ENCODE data around the gene TBXAS1. TPM values are rescaled to one million over a fixed set of nuclear protein-coding genes. Genes with fewer than 3 reads are reported as not detected.

Gene TBXAS1
- total RNA-seq, 1 donor from 2014 or later, result not detected

DNA sequence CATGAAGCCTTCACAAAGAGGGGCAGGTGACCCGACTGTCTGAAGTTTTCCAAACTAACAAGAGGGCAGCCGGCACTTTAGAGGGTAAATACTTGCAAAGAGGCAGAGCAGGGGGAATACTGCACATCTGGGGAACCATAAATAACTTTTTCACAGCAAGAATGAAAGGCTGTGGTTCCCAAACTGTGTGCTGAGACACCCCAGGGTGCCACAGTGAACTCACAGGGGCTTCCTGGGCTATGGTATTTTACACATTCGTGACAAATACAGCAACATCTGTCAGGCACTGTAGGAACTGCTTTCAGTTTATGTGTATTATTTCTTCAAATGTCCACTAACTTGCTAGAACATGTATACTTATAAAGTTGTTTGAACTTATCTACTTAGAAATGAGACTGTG, 67.2 kb downstream of the TBXAS1 start:
- TF ChIP-seq, protein P1, sequence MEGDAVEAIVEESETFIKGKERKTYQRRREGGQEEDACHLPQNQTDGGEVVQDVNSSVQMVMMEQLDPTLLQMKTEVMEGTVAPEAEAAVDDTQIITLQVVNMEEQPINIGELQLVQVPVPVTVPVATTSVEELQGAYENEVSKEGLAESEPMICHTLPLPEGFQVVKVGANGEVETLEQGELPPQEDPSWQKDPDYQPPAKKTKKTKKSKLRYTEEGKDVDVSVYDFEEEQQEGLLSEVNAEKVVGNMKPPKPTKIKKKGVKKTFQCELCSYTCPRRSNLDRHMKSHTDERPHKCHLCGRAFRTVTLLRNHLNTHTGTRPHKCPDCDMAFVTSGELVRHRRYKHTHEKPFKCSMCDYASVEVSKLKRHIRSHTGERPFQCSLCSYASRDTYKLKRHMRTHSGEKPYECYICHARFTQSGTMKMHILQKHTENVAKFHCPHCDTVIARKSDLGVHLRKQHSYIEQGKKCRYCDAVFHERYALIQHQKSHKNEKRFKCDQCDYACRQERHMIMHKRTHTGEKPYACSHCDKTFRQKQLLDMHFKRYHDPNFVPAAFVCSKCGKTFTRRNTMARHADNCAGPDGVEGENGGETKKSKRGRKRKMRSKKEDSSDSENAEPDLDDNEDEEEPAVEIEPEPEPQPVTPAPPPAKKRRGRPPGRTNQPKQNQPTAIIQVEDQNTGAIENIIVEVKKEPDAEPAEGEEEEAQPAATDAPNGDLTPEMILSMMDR (IDR thresholded peaks at IDR 0.05; ENCODE audit: partially characterized antibody, unreplicated experiment), result no peak
- H3K27me3 Mint-ChIP-seq (ENCODE audit: unreplicated experiment), result no peaks in the 10 kb centered on the region
- no peaks in the 10 kb centered on the region for H3K4me1 Mint-ChIP-seq (ENCODE audit: low read depth, unreplicated experiment)
- H3K27ac Mint-ChIP-seq (ENCODE audit: unreplicated experiment), result no peak overlapping the region
- peaks cover 8% of the 10 kb centered on the region for H3K36me3 Mint-ChIP-seq (ENCODE audit: unreplicated experiment)
- H3K9me3 Mint-ChIP-seq (ENCODE audit: unreplicated experiment), result peaks cover 1% of the 10 kb centered on the region
- H3K4me3 Mint-ChIP-seq (ENCODE audit: unreplicated experiment), result no peak overlapping the region
- DNase-seq, result no peak

DNA sequence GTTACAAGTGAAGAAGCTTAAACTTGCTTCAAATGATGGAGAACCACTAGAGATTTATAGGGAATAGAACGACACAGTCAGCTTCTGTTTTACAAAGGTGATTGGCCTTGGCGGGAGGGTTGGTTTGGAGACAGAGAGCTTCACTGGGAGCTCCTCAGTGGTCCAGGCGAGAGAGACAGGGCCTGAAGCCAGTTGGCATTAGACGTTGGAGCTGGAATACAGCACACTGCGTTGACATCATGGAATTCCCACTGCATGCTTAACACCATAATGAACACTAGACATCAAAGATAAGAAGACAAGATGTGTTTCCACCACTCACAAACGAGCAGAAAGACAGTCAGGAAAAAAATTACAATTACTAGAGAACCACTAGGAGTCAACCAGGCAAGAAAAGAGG, 67.8 kb downstream of the TBXAS1 start:
- Mint-ChIP-seq H3K27ac (ENCODE audit: unreplicated experiment) (no peak overlapping the region), H3K4me1 (ENCODE audit: low read depth, unreplicated experiment) (no peaks in the 10 kb centered on the region), H3K27me3 (ENCODE audit: unreplicated experiment) (no peaks in the 10 kb centered on the region), H3K9me3 (ENCODE audit: unreplicated experiment) (peaks cover 1% of the 10 kb centered on the region), H3K36me3 (ENCODE audit: unreplicated experiment) (peaks cover 8% of the 10 kb centered on the region), H3K4me3 (ENCODE audit: unreplicated experiment) (no peak overlapping the region)
- no peak for DNase-seq
- TF ChIP-seq, protein P1 (IDR thresholded peaks at IDR 0.05; ENCODE audit: partially characterized antibody, unreplicated experiment), result no peak

DNA sequence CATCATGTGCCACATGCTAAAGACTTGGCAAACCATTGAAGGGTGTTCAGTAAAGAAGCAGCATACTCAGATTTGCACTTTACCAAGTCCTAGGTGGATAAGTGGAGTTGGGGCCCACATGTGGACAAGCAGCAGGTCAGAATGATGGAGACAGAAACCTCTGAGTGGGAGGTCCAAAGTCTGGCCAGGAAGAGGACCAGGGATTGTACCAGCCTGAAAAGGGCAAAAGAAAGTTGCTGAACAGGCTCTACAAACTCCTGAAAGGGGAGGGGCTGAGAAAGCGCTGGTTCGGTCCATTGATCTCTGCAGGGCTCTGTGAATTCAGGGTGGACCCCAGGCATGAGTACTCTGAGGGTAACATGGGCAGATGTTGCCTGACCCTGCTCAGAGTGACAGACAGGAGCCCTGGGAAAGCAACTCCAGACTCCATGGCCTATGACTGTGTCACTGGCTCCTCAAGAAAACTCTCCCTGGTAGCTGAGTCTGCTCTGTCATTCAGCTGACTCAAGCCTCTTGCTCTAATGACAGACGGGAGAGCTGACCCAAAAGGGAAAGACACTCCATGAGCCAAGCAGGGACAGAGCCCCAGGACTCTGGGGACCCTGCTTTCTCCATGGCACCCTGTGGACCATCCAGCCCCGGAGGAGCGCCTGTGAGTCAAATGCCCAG, 68.5 kb downstream of the TBXAS1 start:
- peaks cover 11% of the 10 kb centered on the region for H3K36me3 Mint-ChIP-seq (ENCODE audit: unreplicated experiment)
- H3K27me3 Mint-ChIP-seq (ENCODE audit: unreplicated experiment), result no peaks in the 10 kb centered on the region
- H3K4me1 Mint-ChIP-seq (ENCODE audit: low read depth, unreplicated experiment), result no peaks in the 10 kb centered on the region
- no peak overlapping the region for H3K27ac Mint-ChIP-seq (ENCODE audit: unreplicated experiment)
- peaks cover 1% of the 10 kb centered on the region for H3K9me3 Mint-ChIP-seq (ENCODE audit: unreplicated experiment)
- no peak overlapping the region for H3K4me3 Mint-ChIP-seq (ENCODE audit: unreplicated experiment)
- TF ChIP-seq, protein P1 (IDR thresholded peaks at IDR 0.05; ENCODE audit: partially characterized antibody, unreplicated experiment), result no peak
- no peak for DNase-seq

DNA sequence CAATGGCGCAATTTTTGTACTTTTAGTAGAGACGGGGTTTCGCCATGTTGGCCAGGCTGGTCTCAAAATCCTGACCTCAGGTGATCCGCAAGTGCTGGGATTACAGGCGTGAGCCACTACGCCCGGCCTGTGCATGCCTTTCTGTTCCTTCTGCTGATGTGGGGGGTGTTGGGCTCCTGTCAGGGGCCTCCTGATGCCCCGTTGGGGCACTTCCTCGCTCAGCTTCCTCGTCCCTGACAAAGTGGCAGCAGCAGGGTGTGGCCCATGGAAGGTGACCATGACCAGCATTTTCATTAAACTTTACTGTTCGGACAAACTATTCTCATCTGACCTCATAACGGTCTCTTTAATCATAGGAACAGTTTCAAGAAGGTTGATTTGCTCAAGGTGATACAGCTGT, 69.4 kb downstream of the TBXAS1 start:
- TF ChIP-seq, protein P1 (IDR thresholded peaks at IDR 0.05; ENCODE audit: partially characterized antibody, unreplicated experiment), result no peak
- H3K9me3 Mint-ChIP-seq (ENCODE audit: unreplicated experiment), result peaks cover 1% of the 10 kb centered on the region

DNA sequence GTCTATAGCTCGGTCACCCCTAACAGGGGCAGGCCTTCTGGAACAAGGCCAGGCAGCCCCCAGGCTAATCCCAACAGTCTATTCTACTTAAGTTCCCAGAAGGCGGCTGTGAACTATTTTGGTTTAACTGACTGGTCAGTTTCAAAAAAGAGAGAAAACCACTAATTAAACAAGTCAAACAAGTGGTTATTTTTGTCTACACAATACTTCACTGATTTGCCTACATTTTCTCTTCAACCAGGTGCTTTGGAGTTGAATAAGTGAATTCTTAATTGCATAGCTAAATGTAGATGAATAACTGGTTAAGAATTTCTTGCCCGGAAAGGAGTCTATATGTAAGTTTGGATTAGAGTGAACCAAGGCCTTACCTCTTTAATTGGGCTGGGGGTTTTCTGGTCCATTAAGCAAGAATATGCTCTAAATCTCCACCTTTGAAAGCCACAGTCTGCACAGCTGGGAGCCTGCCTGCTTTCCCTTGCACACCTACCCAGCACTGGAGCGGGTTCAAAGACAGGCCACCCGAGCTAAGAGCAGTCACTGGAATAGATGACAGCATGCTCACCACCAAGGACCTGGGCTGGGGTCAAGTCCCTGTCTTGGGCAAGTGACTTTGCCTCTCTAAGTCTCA, 70.4 kb downstream of the TBXAS1 start:
- TF ChIP-seq, protein P1 (IDR thresholded peaks at IDR 0.05; ENCODE audit: partially characterized antibody, unreplicated experiment), result no peak
- Mint-ChIP-seq H3K4me1 (ENCODE audit: low read depth, unreplicated experiment) (no peaks in the 10 kb centered on the region), H3K9me3 (ENCODE audit: unreplicated experiment) (no peaks in the 10 kb centered on the region), H3K27ac (ENCODE audit: unreplicated experiment) (no peak overlapping the region), H3K27me3 (ENCODE audit: unreplicated experiment) (no peaks in the 10 kb centered on the region), H3K4me3 (ENCODE audit: unreplicated experiment) (no peak overlapping the region), H3K36me3 (ENCODE audit: unreplicated experiment) (peaks cover 18% of the 10 kb centered on the region)
- DNase-seq, result no peak

More for the DNA sequence above, 69.4 kb downstream of the TBXAS1 start:
- no peaks in the 10 kb centered on the region for H3K27me3 Mint-ChIP-seq (ENCODE audit: unreplicated experiment)
- no peak for DNase-seq
- no peak overlapping the region for H3K4me3 Mint-ChIP-seq (ENCODE audit: unreplicated experiment)
- peaks cover 18% of the 10 kb centered on the region for H3K36me3 Mint-ChIP-seq (ENCODE audit: unreplicated experiment)
- no peaks in the 10 kb centered on the region for H3K4me1 Mint-ChIP-seq (ENCODE audit: low read depth, unreplicated experiment)
- no peak overlapping the region for H3K27ac Mint-ChIP-seq (ENCODE audit: unreplicated experiment)

All from glutamatergic neuron (in vitro differentiated cells).